Adrenal gland (tissue), 5 donors: ENCODE results near the gene SV2C.

Experiments
- POLR2A ChIP-seq, 2 donors: fragments of 450-650 bp; IDR thresholded peaks; one replicate each; pipeline ENCODE4 v1.6.1; 2017; ENCODE audit warnings: antibody characterized with exemption in 2 of 2, mild to moderate bottlenecking in 2 of 2, moderate library complexity in 1 of 2
- TF ChIP-seq, protein P1 (sequence below), 6 experiments: fragments of 450-650 bp in 4 of 6; fragments of 200-600 bp in 2 of 6; sonication (generic) in 1 of 6; IDR thresholded peaks; 1 replicate in 5 of 6; 2 replicates in 1 of 6; pipeline versions ENCODE4 v1.5.1 to v1.8.0; 2016 to 2021; ENCODE audit warnings: antibody characterized with exemption in 6 of 6, mild to moderate bottlenecking in 2 of 6, moderate library complexity in 1 of 6
- donor health status: DM: no; HTN: no; CAD: no.

DNA sequence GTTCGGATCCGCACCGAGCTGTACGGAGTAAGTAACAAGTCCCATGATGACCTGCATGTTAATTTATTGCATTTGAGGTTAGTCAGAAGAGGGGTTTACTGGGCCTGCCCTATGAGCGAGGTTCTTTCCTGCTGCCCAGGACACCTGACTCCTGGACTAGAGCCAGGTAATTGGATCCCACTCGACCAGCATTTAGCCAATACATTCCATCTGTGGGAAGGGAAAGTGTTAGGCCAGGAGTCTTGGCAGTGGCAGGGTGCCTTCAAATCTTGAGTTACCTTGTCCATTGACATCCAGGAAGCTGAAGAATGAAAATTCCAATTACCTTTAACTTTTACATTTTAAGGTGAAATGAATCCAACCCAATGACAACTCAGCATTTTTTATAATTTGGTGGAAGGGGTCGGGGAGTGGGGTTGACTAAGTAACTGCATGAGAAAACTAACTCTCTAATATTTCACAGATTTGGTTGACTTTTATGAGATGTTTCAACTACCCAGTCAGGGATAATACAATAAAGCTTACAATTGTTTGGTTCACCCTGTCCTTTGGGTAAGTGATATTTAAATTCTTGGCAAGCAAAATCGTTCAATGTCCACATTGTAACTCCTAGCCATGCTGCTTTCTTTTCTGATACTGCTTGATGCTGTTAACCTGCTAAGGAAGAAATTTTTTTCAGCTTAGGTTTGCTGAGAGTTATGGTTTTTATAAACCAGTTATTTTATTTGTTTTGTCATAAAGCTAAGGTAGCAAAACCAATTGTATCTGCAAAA lies 208.3 kb downstream of the SV2C start:
- TF ChIP-seq, protein P1, sequence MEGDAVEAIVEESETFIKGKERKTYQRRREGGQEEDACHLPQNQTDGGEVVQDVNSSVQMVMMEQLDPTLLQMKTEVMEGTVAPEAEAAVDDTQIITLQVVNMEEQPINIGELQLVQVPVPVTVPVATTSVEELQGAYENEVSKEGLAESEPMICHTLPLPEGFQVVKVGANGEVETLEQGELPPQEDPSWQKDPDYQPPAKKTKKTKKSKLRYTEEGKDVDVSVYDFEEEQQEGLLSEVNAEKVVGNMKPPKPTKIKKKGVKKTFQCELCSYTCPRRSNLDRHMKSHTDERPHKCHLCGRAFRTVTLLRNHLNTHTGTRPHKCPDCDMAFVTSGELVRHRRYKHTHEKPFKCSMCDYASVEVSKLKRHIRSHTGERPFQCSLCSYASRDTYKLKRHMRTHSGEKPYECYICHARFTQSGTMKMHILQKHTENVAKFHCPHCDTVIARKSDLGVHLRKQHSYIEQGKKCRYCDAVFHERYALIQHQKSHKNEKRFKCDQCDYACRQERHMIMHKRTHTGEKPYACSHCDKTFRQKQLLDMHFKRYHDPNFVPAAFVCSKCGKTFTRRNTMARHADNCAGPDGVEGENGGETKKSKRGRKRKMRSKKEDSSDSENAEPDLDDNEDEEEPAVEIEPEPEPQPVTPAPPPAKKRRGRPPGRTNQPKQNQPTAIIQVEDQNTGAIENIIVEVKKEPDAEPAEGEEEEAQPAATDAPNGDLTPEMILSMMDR (IDR thresholded peaks at IDR 0.05) = no peak
- no peak for TF ChIP-seq POLR2A (IDR thresholded peaks at IDR 0.05)
